WERI-Rb-1 (cell line): ENCODE data around the gene AQP10.

Experiments
- DNase-seq: peaks from one replicate; pipeline ENCODE4 v3.0.0-alpha.2; 2020
- H3K27ac ChIP-seq: fragments of 250-450 bp; sonication (Bioruptor Pico); 2 replicates; pipeline ENCODE4 v1.5.1; 2020; ENCODE audit warnings: mild to moderate bottlenecking, moderate library complexity
- H3K27me3 ChIP-seq: fragments of 250-450 bp; sonication (Bioruptor Pico); 2 replicates; pipeline ENCODE4 v1.5.1; 2021; ENCODE audit warnings: mild to moderate bottlenecking, low read depth, moderate library complexity; ENCODE audit not compliant: insufficient read depth, severe bottlenecking
- H3K36me3 ChIP-seq: fragments of 250-450 bp; sonication (Bioruptor Pico); 2 replicates; pipeline ENCODE4 v1.5.1; 2020; ENCODE audit warnings: mild to moderate bottlenecking, moderate library complexity
- H3K4me3 ChIP-seq: 2 replicates; pipeline ENCODE4 v1.5.1; 2011; ENCODE audit warnings: low read depth, mild to moderate bottlenecking, control low read depth, low read length
- H3K9me3 ChIP-seq: fragments of 250-450 bp; sonication (Bioruptor Pico); 2 replicates; pipeline ENCODE4 v1.5.1; 2021; ENCODE audit warnings: mild to moderate bottlenecking, moderate library complexity; ENCODE audit not compliant: severe bottlenecking
- CTCF ChIP-seq: IDR thresholded peaks from 2 replicates; pipeline ENCODE4 v1.5.1; 2011; ENCODE audit warnings: low read depth, mild to moderate bottlenecking, control low read depth, inconsistent platforms, low read length

AQP10 gene

DNA sequence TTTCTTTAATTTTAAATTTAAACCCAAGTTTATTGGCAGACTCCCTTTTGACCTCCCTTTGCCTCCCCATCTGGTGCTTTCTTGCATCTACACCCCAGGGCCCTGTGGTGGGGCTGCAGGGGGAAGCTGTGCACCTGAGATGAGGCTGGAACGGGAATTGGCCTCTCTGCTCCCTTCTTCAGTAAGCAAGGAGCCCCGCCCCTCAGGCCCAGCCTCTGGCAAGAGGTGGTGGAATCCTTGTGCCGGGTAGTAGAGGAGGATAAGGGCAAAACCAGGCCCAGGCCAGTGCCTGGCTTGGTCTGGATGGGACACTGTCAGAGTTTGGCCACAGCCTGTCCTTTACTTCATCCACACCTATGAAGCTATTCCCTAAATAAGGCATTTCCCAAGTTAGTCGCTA, 29.5 kb downstream of the AQP10 start:
- Histone ChIP-seq H3K27ac (no peak overlapping the region), H3K27me3 (peaks cover 39% of the 10 kb centered on the region), H3K4me3 (no peak overlapping the region), H3K36me3 (peaks cover 39% of the 10 kb centered on the region), H3K9me3 (no peaks in the 10 kb centered on the region)
- no peak for DNase-seq
- TF ChIP-seq CTCF: no peak

DNA sequence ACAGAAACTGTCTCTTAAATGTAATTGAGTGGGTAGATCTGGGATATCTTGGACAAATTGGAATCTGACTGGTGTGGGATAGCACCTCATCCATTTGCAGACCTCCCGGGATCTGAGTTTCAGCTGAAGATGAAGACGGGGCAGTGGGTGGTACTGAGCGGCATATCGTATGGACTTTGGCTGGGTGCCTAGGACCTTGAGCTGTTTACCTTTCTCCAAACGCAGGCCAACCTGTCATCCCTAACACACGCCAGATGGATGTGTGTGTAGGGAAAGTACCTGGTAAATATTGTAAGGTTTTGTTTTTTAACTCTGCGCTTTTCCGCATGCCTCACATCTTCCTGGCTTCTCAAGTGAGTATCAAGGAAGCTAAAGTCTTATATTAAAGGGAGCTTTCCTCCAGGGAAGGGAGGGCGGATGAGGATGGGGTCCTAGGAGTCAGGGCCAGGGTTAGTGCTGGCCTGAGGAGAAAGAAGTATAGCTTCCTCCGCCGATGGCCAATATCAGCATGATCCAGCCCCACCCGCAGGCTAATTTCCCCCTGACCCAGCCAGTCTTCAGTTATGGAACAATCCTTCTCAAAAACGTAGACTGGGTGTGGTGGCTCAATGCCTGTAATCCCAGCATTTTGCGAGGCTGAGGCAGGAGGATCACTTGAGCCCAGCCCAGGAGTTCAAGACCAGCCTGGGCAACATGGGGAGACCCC, 30.6 kb downstream of the AQP10 start:
- no peak for TF ChIP-seq CTCF
- no peak for DNase-seq
- H3K4me3 ChIP-seq: no peak overlapping the region
- no peak overlapping the region for H3K27ac ChIP-seq
- H3K36me3 ChIP-seq: peaks cover 28% of the 10 kb centered on the region
- H3K9me3 ChIP-seq: no peaks in the 10 kb centered on the region
- H3K27me3 ChIP-seq: peaks cover 50% of the 10 kb centered on the region

- TF ChIP-seq CTCF: no peak
- no peak overlapping the region for H3K27ac ChIP-seq
- peak overlapping the region; percentile 46 for H3K4me3 ChIP-seq
- H3K36me3 ChIP-seq: peaks cover 21% of the 10 kb centered on the region
- DNase-seq: no peak
- no peaks in the 10 kb centered on the region for H3K9me3 ChIP-seq
- H3K27me3 ChIP-seq: peaks cover 57% of the 10 kb centered on the region
These were observed 31.3 kb downstream of the AQP10 start for GRCh38 chr1:154352245-154352580.

GRCh38 chr1:154352581-154353459, 31.9 kb downstream of the AQP10 start:
- H3K27ac ChIP-seq: no peak overlapping the region
- DNase-seq: peak; percentile 90

DNA sequence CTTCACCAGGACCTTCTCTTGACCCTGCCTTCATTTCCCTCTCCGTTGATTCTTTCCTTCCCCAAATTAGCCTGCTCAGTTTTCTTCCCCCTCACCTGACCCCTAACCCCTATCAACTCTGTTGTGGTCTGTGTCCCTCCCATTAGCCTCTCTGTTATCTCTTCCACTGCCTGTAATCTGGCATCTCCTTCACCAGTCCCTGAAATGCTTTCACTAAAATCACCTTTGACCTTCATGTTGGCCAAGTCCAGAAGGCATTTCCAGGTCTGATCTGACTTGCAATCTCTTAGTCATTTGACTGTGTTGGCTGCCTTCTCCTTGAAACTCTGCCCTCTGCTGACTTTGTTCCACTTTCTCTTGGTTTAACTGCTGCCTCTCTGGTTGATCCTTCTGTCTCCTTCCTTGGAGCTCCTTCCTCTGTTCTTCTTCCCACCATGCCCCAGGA, 32.6 kb downstream of the AQP10 start:
- TF ChIP-seq CTCF: peak; percentile 67
- H3K9me3 ChIP-seq: no peaks in the 10 kb centered on the region
- DNase-seq: no peak
- no peak overlapping the region for H3K4me3 ChIP-seq
- H3K36me3 ChIP-seq: peaks cover 12% of the 10 kb centered on the region
- H3K27ac ChIP-seq: no peak overlapping the region
- peaks cover 69% of the 10 kb centered on the region for H3K27me3 ChIP-seq

More at GRCh38 chr1:154352581-154353459, 31.9 kb downstream of the AQP10 start:
- peaks cover 62% of the 10 kb centered on the region for H3K27me3 ChIP-seq
- H3K9me3 ChIP-seq: no peaks in the 10 kb centered on the region
- peak; percentile 44 for TF ChIP-seq CTCF
- peaks cover 18% of the 10 kb centered on the region for H3K36me3 ChIP-seq
- H3K4me3 ChIP-seq: peak overlapping the region; percentile 46
